ENCODE measurements around the gene ASTN1.

ASTN1 gene

GRCh38 chr1:177181631-177182291 lies 17.2 kb upstream of the ASTN1 start:
- Histone ChIP-seq H2BK120ac (ENCODE audit: low read depth, low read length) (no peak overlapping the region), H3K27ac (replicated peaks; ENCODE audit: low read length) (no peak overlapping the region), H2BK12ac (ENCODE audit: low read length) (no peak overlapping the region), H3K27me3 (ENCODE audit: control insufficient read depth in 3 of 3, insufficient read depth in 3 of 3, low read depth in 1 of 3, low read length in 3 of 3) (peaks cover 0 to 15% (median 10%) of the 10 kb centered on the region in 3 experiments), H2AFZ (ENCODE audit: low read length) (peak overlapping the region; percentile 83), H3K36me3 (replicated peaks in 1 of 2; ENCODE audit: control insufficient read depth in 2 of 2, insufficient read depth in 2 of 2, low read length in 2 of 2) (no peaks in the 10 kb centered on the region), H2BK5ac (ENCODE audit: low read length) (no peak overlapping the region), H4K8ac (ENCODE audit: low read depth, low read length) (no peak overlapping the region), H3K18ac (ENCODE audit: low read length) (peak overlapping the region; percentile 67), H3K4me1 (ENCODE audit: control insufficient read depth in 2 of 2, insufficient read depth in 1 of 2, low read depth in 1 of 2, low read length in 2 of 2) (peaks cover 0 to 4% of the 10 kb centered on the region in 2 donors), H3K9ac (ENCODE audit: low read depth, low read length, poor library complexity) (no peak overlapping the region), H4K91ac (ENCODE audit: low read depth, low read length, poor library complexity) (no peak overlapping the region), H3K79me1 (ENCODE audit: low read depth, low read length) (no peaks in the 10 kb centered on the region), H3K4ac (ENCODE audit: low read length) (no peak overlapping the region), H3K4me3 (ENCODE audit: low read length in 2 of 2) (peak overlapping the region in 1 of 2 donors; percentile 73), H3K14ac (ENCODE audit: low read length) (no peak overlapping the region), H3K4me2 (ENCODE audit: insufficient read depth, low read length, poor library complexity, severe bottlenecking) (peak overlapping the region; percentile 76), H3K23ac (ENCODE audit: low read depth, low read length, poor library complexity) (no peak overlapping the region), H3K9me3 (replicated peaks in 1 of 2; ENCODE audit: control insufficient read depth in 2 of 2, insufficient read depth in 1 of 2, low read depth in 1 of 2, low read length in 2 of 2) (no peaks in the 10 kb centered on the region), H2BK15ac (ENCODE audit: low read length) (no peak overlapping the region), H2AK5ac (ENCODE audit: low read depth, low read length) (peak overlapping the region; percentile 12)
- DNase-seq (ENCODE audit: low spot score) = peak; percentile 80
- WGBS, 2 donors (ENCODE audit: extremely low coverage in 2 of 2, insufficient read length in 2 of 2, insufficient replicate concordance in 1 of 2) = no CpG with 5 or more reads among the region's 32 CpGs

GRCh38 chr1:177181280-177181630 lies 16.7 kb upstream of the ASTN1 start:
- DNase-seq (ENCODE audit: low spot score) = no peak
- no peak overlapping the region for H3K4ac ChIP-seq (ENCODE audit: low read length)
- peaks cover 0 to 15% (median 10%) of the 10 kb centered on the region in 3 experiments for H3K27me3 ChIP-seq (ENCODE audit: control insufficient read depth in 3 of 3, insufficient read depth in 3 of 3, low read depth in 1 of 3, low read length in 3 of 3)
- peak overlapping the region; percentile 25 for H3K9ac ChIP-seq (ENCODE audit: low read depth, low read length, poor library complexity)
- H3K27ac ChIP-seq (replicated peaks; ENCODE audit: low read length) = no peak overlapping the region
- no peak overlapping the region for H4K8ac ChIP-seq (ENCODE audit: low read depth, low read length)
- H2BK12ac ChIP-seq (ENCODE audit: low read length) = no peak overlapping the region
- H3K79me1 ChIP-seq (ENCODE audit: low read depth, low read length) = no peaks in the 10 kb centered on the region
- H2AFZ ChIP-seq (ENCODE audit: low read length) = peak overlapping the region; percentile 83
- no peak overlapping the region for H3K23ac ChIP-seq (ENCODE audit: low read depth, low read length, poor library complexity)
- no peak overlapping the region for H3K14ac ChIP-seq (ENCODE audit: low read length)
- H3K4me2 ChIP-seq (ENCODE audit: insufficient read depth, low read length, poor library complexity, severe bottlenecking) = peak overlapping the region; percentile 54
- H3K18ac ChIP-seq (ENCODE audit: low read length) = peak overlapping the region; percentile 67
- no peaks in the 10 kb centered on the region for H3K36me3 ChIP-seq (replicated peaks in 1 of 2; ENCODE audit: control insufficient read depth in 2 of 2, insufficient read depth in 2 of 2, low read length in 2 of 2)
- H2BK15ac ChIP-seq (ENCODE audit: low read length) = no peak overlapping the region
- no peak overlapping the region for H4K91ac ChIP-seq (ENCODE audit: low read depth, low read length, poor library complexity)
- peak overlapping the region in 1 of 2 donors; percentile 71 for H3K4me3 ChIP-seq (ENCODE audit: low read length in 2 of 2)
- peaks cover 0 to 4% of the 10 kb centered on the region in 2 donors for H3K4me1 ChIP-seq (ENCODE audit: control insufficient read depth in 2 of 2, insufficient read depth in 1 of 2, low read depth in 1 of 2, low read length in 2 of 2)
- no peaks in the 10 kb centered on the region for H3K9me3 ChIP-seq (replicated peaks in 1 of 2; ENCODE audit: control insufficient read depth in 2 of 2, insufficient read depth in 1 of 2, low read depth in 1 of 2, low read length in 2 of 2)
- WGBS, 2 donors (ENCODE audit: extremely low coverage in 2 of 2, insufficient read length in 2 of 2, insufficient replicate concordance in 1 of 2) = no CpG with 5 or more reads among the region's 13 CpGs
- peak overlapping the region; percentile 12 for H2AK5ac ChIP-seq (ENCODE audit: low read depth, low read length)
- no peak overlapping the region for H2BK120ac ChIP-seq (ENCODE audit: low read depth, low read length)
- no peak overlapping the region for H2BK5ac ChIP-seq (ENCODE audit: low read length)

GRCh38 chr1:177174921-177175634 lies 10.6 kb upstream of the ASTN1 start:
- Histone ChIP-seq H3K18ac (ENCODE audit: low read length) (no peak overlapping the region), H2BK15ac (ENCODE audit: low read length) (no peak overlapping the region), H3K4ac (ENCODE audit: low read length) (no peak overlapping the region), H4K8ac (ENCODE audit: low read depth, low read length) (no peak overlapping the region), H3K4me2 (ENCODE audit: insufficient read depth, low read length, poor library complexity, severe bottlenecking) (no peak overlapping the region), H4K91ac (ENCODE audit: low read depth, low read length, poor library complexity) (no peak overlapping the region), H3K4me3 (ENCODE audit: low read length in 2 of 2) (no peak overlapping the region), H3K23ac (ENCODE audit: low read depth, low read length, poor library complexity) (no peak overlapping the region), H3K14ac (ENCODE audit: low read length) (no peak overlapping the region), H2BK12ac (ENCODE audit: low read length) (no peak overlapping the region), H2BK120ac (ENCODE audit: low read depth, low read length) (no peak overlapping the region), H2AK5ac (ENCODE audit: low read depth, low read length) (no peak overlapping the region), H3K36me3 (replicated peaks in 1 of 2; ENCODE audit: control insufficient read depth in 2 of 2, insufficient read depth in 2 of 2, low read length in 2 of 2) (no peaks in the 10 kb centered on the region), H2AFZ (ENCODE audit: low read length) (no peak overlapping the region), H3K9ac (ENCODE audit: low read depth, low read length, poor library complexity) (no peak overlapping the region), H2BK5ac (ENCODE audit: low read length) (no peak overlapping the region), H3K9me3 (replicated peaks in 1 of 2; ENCODE audit: control insufficient read depth in 2 of 2, insufficient read depth in 1 of 2, low read depth in 1 of 2, low read length in 2 of 2) (no peaks in the 10 kb centered on the region), H3K79me1 (ENCODE audit: low read depth, low read length) (no peaks in the 10 kb centered on the region), H3K27me3 (ENCODE audit: control insufficient read depth in 3 of 3, insufficient read depth in 3 of 3, low read depth in 1 of 3, low read length in 3 of 3) (peaks cover 4 to 32% (median 26%) of the 10 kb centered on the region in 3 experiments), H3K27ac (replicated peaks; ENCODE audit: low read length) (no peak overlapping the region), H3K4me1 (ENCODE audit: control insufficient read depth in 2 of 2, insufficient read depth in 1 of 2, low read depth in 1 of 2, low read length in 2 of 2) (peaks cover 0 to 5% of the 10 kb centered on the region in 2 donors)
- no CpG with 5 or more reads among the region's 6 CpGs for WGBS, 2 donors (ENCODE audit: extremely low coverage in 2 of 2, insufficient read length in 2 of 2, insufficient replicate concordance in 1 of 2)
- no peak for DNase-seq (ENCODE audit: low spot score)

GRCh38 chr1:177173976-177174375 lies 9.5 kb upstream of the ASTN1 start:
- no peak overlapping the region for H3K4me3 ChIP-seq (ENCODE audit: low read length in 2 of 2)
- no peak overlapping the region for H3K23ac ChIP-seq (ENCODE audit: low read depth, low read length, poor library complexity)
- H3K27me3 ChIP-seq (ENCODE audit: control insufficient read depth in 3 of 3, insufficient read depth in 3 of 3, low read depth in 1 of 3, low read length in 3 of 3) = peaks cover 4 to 43% (median 28%) of the 10 kb centered on the region in 3 experiments

More at GRCh38 chr1:177173976-177174375, 9.5 kb upstream of the ASTN1 start:
- Histone ChIP-seq H3K4ac (ENCODE audit: low read length) (no peak overlapping the region), H2AK5ac (ENCODE audit: low read depth, low read length) (no peak overlapping the region), H2BK12ac (ENCODE audit: low read length) (no peak overlapping the region), H3K9ac (ENCODE audit: low read depth, low read length, poor library complexity) (no peak overlapping the region), H4K8ac (ENCODE audit: low read depth, low read length) (no peak overlapping the region), H2BK15ac (ENCODE audit: low read length) (no peak overlapping the region), H3K18ac (ENCODE audit: low read length) (no peak overlapping the region), H3K79me1 (ENCODE audit: low read depth, low read length) (no peaks in the 10 kb centered on the region), H3K27ac (replicated peaks; ENCODE audit: low read length) (no peak overlapping the region), H3K36me3 (replicated peaks in 1 of 2; ENCODE audit: control insufficient read depth in 2 of 2, insufficient read depth in 2 of 2, low read length in 2 of 2) (no peaks in the 10 kb centered on the region), H2AFZ (ENCODE audit: low read length) (no peak overlapping the region), H3K4me1 (ENCODE audit: control insufficient read depth in 2 of 2, insufficient read depth in 1 of 2, low read depth in 1 of 2, low read length in 2 of 2) (peaks cover 0 to 5% of the 10 kb centered on the region in 2 donors), H3K9me3 (replicated peaks in 1 of 2; ENCODE audit: control insufficient read depth in 2 of 2, insufficient read depth in 1 of 2, low read depth in 1 of 2, low read length in 2 of 2) (no peaks in the 10 kb centered on the region), H3K14ac (ENCODE audit: low read length) (no peak overlapping the region), H2BK5ac (ENCODE audit: low read length) (no peak overlapping the region), H4K91ac (ENCODE audit: low read depth, low read length, poor library complexity) (no peak overlapping the region), H3K4me2 (ENCODE audit: insufficient read depth, low read length, poor library complexity, severe bottlenecking) (no peak overlapping the region), H2BK120ac (ENCODE audit: low read depth, low read length) (no peak overlapping the region)
- WGBS, 2 donors (ENCODE audit: extremely low coverage in 2 of 2, insufficient read length in 2 of 2, insufficient replicate concordance in 1 of 2) = no CpG with 5 or more reads among the region's 2 CpGs
- DNase-seq (ENCODE audit: low spot score) = no peak
